Gastrocnemius medialis (tissue), 4 donors: ENCODE measurements around the gene EME2.

ENCODE experiments used
- CTCF ChIP-seq, 5 experiments: fragments of 450-650 bp in 3 of 5; fragments of 200-600 bp in 2 of 5; sonication (generic) in 2 of 5; IDR thresholded peaks in 4 of 5; conservative IDR thresholded peaks in 1 of 5; 1 replicate in 4 of 5; 2 replicates in 1 of 5; pipeline ENCODE4 v1.5.1; 2016 to 2019; ENCODE audit warnings: antibody characterized with exemption in 5 of 5, mild to moderate bottlenecking in 3 of 5, moderate library complexity in 3 of 5
- POLR2A ChIP-seq, 2 donors: fragments of 450-650 bp; IDR thresholded peaks; one replicate each; pipeline ENCODE4 v1.6.1; 2017; ENCODE audit warnings: antibody characterized with exemption in 2 of 2, mild to moderate bottlenecking in 2 of 2, moderate library complexity in 2 of 2

- TF ChIP-seq CTCF (IDR thresholded peaks at IDR 0.05 in 4 of 5, conservative IDR thresholded peaks at IDR 0.05 in 1 of 5) = no peak
- no peak for TF ChIP-seq POLR2A (IDR thresholded peaks at IDR 0.05)
These were observed 2.6 kb downstream of the EME2 start for GRCh38 chr16:1775006-1775845.
